HS-5 (cell line): Measurements from ENCODE around the gene OR4F6.

Experiments
- DNase-seq: peaks from one replicate; pipeline ENCODE4 v3.0.0-alpha.2; 2012; ENCODE audit warnings: low read depth

The OR4F6 gene

DNA sequence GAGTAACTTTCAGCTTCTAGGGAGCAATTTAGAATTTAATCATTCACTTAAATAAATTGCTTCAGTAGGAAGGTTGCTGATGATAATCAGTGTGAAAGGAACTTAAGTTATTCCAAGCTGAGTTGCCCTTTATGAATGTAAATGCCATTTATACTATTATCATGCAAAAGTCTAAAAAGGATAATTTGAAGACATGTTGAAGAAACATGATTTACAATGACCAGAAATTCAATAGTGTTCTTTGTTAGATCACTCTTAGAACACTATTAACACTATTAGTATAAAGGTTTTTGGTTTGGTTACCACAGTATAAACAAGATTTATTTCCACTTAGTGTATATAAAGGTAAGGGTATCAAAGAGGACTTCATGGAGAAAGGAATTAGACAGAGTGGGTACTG, 1.6 kb downstream of the OR4F6 start:
- no peak for DNase-seq

GRCh38 chr15:101805605-101806345, 2.5 kb downstream of the OR4F6 start:
- DNase-seq: no peak

DNA sequence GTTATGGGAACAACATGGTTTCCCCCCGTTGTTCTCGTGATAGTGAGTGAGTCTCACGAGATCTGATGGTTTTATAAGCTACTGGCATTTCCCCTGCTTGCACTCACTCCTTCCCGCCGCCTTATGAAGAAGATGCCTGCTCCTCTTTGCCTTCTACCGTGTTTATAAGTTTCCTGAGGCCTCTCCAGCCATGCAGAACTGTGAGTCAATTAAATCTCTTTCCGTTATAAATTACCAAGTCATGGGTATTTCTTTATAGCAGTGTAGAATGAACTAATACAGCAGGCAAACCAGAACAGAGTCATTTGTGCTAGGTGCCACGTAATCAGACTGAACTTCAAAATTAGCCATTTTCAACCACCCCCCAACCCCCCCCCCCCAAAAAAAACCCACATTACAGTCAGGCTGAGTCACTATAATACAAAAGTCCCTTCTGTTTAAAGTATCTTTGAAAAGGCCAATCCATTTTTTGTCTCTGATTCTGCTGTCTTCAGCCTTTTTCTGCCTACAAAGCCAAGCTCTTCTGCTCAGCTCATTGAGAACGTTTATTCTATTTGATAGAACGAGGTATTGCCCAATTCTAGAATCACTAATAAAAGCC, 4.1 kb downstream of the OR4F6 start:
- DNase-seq: no peak

DNA sequence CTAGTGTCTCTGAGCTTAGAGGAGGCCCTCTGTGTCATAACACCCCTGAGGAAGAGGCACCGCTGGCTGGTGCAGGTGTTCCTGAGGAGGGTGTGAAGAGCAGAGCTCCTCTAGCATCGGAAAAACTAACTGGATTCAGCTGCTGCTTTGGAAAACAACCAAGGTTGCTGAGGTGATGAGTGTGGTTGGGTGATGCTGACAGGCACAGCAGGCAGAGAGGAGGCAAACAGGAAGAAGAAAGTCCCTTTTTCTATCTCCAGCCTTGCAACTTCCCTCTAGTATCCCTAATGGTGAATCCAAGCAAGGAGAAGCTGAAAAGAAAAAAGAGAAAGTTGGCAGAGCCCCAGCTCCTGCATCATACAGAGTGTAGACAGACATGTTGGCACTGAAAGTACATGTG, 4.9 kb downstream of the OR4F6 start:
- no peak for DNase-seq

DNA sequence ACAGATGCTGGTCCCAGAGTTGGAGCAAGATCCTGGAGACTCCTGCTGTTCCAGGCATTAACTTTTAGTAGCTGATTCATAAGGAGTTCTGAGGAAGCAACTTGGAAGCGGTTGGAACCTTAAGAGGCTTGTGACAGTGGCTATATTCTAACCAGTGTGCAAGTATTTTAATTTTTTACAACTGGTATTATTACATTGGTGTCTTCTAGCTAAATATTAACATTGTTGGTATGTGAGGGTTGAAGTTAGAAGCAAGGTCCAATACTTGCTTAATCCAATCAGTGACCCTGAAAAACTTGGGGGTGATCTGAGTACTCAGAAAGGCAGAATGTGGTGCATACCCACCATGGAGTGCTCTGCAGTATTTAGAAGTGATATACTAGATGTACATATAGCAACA, 7.1 kb downstream of the OR4F6 start:
- DNase-seq: no peak

GRCh38 chr15:101810876-101811275, 7.6 kb downstream of the OR4F6 start:
- no peak for DNase-seq

GRCh38 chr15:101811902-101812301, 8.6 kb downstream of the OR4F6 start, which contains the start of gene OR4F15:
Gene OR4F15, plus strand, starts transcription at chr15:101812202. Its CDS starts 5,985 bp downstream, at chr15:101818187.
- no peak for DNase-seq

DNA sequence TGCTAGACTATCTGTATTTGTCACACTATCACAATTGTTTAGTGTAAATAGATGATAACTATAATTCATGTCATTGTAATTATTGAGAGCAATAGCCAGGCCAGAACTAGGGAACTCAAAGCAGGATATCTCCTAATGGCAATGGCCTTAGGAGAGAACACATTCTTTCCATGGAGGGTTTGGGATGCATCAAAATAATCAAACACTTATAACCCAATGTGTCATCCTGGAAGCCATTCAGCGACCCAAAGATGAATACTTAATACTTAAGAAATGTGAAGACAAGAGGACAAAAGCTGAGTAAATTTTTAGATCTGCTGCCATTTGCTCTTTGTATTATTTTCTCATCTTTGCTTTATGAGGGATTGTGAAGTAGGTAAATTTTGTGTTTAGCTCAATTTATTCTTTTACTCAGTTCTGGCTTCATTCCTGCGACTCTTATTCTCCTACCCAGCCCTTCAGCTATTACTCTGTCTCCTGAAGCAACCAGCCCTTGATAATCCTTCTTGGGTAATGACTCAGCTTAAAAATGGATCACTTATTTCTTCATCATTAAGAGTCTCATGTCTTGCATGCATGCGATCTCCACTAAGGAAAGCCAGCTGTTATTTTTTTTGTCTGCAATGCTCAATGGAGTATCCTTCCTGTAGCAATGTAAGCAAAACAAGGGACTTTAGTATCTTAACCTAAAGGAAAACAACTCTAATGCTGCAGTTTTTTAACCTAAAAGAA, 10.7 kb downstream of the OR4F6 start:
- DNase-seq: no peak

DNA sequence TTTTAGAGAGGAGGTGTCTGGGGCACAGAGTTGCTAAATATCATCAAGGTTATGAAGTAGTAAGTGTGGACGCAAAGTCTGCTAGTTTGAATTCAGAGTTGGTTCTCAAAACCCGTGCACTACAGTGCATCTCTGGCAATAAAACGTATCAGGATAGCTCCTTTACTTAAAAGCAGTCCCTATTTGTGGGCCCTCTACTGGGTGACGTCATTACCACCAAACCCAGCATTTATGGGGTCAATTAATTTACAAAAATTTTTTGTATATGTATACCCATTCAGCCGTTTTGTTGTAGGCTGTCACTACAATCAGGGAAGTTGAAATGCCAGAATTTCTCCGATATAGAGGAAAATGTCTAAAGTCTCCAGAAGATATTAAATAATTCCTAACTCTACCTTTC, 17.5 kb downstream of the OR4F6 start:
- no peak for DNase-seq

- no peak for DNase-seq
These were observed 23.9 kb downstream of the OR4F6 start for GRCh38 chr15:101827257-101827656.

- no peak for DNase-seq
These were observed 25.5 kb downstream of the OR4F6 start for GRCh38 chr15:101828774-101829173.

- DNase-seq: no peak
These were observed 38.3 kb downstream of the OR4F6 start for GRCh38 chr15:101841656-101842055.

DNA sequence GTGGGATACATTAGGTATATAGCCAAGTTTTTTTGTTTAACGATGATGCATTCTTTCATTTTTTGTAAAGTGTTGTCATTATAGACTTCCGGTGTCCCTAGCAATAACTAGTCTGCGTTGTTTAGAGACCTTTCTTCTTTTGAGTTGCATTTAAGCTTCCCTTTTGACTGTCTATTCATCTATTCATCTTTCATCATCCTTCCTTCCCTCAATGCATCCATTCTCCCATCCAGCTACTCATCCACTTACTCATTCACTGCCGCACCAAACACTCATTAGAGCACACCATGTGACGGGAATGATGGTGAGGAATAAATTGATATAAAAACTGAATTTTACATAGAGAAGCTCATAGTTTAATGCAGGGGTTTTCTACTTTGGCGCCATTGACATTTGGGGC, 41.6 kb downstream of the OR4F6 start:
- no peak for DNase-seq

GRCh38 chr15:101852356-101852755, 49.0 kb downstream of the OR4F6 start:
- no peak for DNase-seq
